ENCODE measurements around the gene TPSD1. TPM values are rescaled to one million over a fixed set of nuclear protein-coding genes. Genes with fewer than 3 reads are reported as not detected.

TPSD1 gene
- total and polyA plus RNA-seq, 8 donors, result 0.70 to 7.6 (median 4.5) TPM; not detected in 4

- peaks cover 3 to 91% (median 38%) of the 10 kb centered on the region in 3 donors for H3K27me3 ChIP-seq
- H3K4me1 ChIP-seq, result peaks cover 7 to 8% (median 7%) of the 10 kb centered on the region in 4 donors
- no peaks in the 10 kb centered on the region for H3K9me3 ChIP-seq
- no peak overlapping the region for H3K4me3 ChIP-seq
- intact Hi-C loops (cut with DNase I; ENCODE audit: low total_unique reads), result no loop called here
- TF ChIP-seq EP300 (IDR thresholded peaks at IDR 0.05), result no peak
- TF ChIP-seq POLR2A (IDR thresholded peaks at IDR 0.05), result no peak
- TF ChIP-seq, protein P1, sequence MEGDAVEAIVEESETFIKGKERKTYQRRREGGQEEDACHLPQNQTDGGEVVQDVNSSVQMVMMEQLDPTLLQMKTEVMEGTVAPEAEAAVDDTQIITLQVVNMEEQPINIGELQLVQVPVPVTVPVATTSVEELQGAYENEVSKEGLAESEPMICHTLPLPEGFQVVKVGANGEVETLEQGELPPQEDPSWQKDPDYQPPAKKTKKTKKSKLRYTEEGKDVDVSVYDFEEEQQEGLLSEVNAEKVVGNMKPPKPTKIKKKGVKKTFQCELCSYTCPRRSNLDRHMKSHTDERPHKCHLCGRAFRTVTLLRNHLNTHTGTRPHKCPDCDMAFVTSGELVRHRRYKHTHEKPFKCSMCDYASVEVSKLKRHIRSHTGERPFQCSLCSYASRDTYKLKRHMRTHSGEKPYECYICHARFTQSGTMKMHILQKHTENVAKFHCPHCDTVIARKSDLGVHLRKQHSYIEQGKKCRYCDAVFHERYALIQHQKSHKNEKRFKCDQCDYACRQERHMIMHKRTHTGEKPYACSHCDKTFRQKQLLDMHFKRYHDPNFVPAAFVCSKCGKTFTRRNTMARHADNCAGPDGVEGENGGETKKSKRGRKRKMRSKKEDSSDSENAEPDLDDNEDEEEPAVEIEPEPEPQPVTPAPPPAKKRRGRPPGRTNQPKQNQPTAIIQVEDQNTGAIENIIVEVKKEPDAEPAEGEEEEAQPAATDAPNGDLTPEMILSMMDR (IDR thresholded peaks at IDR 0.05), result no peak
- no peak for TF ChIP-seq POLR2AphosphoS5 (IDR thresholded peaks at IDR 0.05)
- no peak overlapping the region for H3K27ac ChIP-seq
- whole genome bisulfite sequencing, 5 donors, result 67 to 84% (median 78%) methylated on average over 5 to 14 of the region's 14 CpGs
- no peak for DNase-seq
- H3K36me3 ChIP-seq, result no peaks in the 10 kb centered on the region
These were observed 20.7 kb downstream of the TPSD1 start for GRCh38 chr16:1276580-1276878.

DNA sequence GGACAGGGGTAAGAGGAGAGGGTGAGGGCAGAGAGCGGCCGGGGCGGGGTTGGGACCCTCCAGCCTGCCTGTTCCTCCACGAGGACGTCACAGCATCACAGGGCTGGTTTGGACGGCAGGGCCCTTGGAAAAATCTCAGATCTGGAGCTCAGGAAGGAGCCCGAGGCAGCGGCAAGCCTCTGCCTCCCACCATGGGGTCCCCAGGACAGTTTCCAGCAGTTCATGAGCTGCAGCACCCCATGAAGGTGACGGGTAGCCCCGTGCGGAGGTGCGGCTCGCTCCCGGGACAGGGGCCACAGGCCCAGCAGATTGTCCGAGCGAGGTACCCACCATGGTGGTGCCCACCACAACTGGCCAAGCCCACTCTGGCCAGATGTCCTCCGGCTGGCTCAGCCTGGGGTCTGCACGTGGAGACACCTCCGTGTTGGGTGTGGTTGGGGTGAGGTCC, 21.3 kb downstream of the TPSD1 start:
- DNase-seq, result no peak
- H3K36me3 ChIP-seq, result no peaks in the 10 kb centered on the region
- no peak overlapping the region for H3K4me3 ChIP-seq
- H3K27ac ChIP-seq, result no peak overlapping the region
- WGBS, 5 donors, result 73 to 80% (median 74%) methylated on average over 1 to 19 of the region's 19 CpGs
- H3K4me1 ChIP-seq, result peaks cover under 1 to 1% (median under 1%) of the 10 kb centered on the region in 4 donors
- peaks cover 3 to 89% (median 32%) of the 10 kb centered on the region in 3 donors for H3K27me3 ChIP-seq
- TF ChIP-seq EP300 (IDR thresholded peaks at IDR 0.05) (no peak), POLR2AphosphoS5 (IDR thresholded peaks at IDR 0.05) (no peak), POLR2A (IDR thresholded peaks at IDR 0.05) (no peak)
- TF ChIP-seq, protein P1 (IDR thresholded peaks at IDR 0.05), result no peak
- intact Hi-C loops (cut with DNase I; ENCODE audit: low total_unique reads), result no loop called here
- H3K9me3 ChIP-seq, result no peaks in the 10 kb centered on the region

DNA sequence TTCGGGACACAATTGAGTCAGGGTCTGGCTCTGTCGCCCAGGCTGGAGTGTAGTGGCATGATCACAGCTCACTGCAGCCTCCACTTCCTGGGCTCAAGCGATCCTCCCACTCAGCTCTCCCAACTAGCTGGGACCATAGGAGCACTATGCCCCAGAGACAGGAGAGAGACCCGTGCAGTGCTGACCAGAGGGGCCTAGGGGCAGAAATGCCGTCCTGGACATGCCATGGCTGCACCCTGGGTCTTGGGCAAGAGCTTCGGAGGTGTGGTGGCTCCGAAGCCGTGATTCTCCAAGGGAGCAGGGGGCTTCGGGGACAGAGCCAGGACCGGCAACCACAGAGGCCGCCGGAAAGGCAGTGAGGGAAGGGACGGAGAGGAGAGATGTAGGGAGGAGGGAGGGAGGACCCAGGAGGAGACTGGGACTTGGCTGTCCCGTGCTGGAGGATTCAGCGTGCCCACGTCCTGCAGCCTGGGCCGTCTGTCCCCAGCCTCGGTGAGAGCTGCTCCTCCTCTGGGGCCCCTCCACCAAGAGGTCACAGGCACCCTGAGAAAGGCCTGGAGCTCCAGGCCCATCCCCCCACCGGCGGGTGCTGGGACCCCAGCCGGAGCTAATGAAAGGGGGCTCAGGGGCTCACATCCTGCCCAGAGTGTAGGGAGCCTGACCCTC, 21.9 kb downstream of the TPSD1 start:
- intact Hi-C loops (cut with DNase I; ENCODE audit: low total_unique reads), result no loop called here
- Histone ChIP-seq H3K4me3 (no peak overlapping the region), H3K36me3 (no peaks in the 10 kb centered on the region), H3K9me3 (no peaks in the 10 kb centered on the region), H3K4me1 (no peaks in the 10 kb centered on the region), H3K27ac (no peak overlapping the region), H3K27me3 (peaks cover 3 to 84% (median 32%) of the 10 kb centered on the region in 3 donors)
- no peak for DNase-seq
- TF ChIP-seq POLR2A (IDR thresholded peaks at IDR 0.05) (no peak), POLR2AphosphoS5 (IDR thresholded peaks at IDR 0.05) (no peak), EP300 (IDR thresholded peaks at IDR 0.05) (no peak)
- TF ChIP-seq, protein P1 (IDR thresholded peaks at IDR 0.05), result no peak
- 41 to 49% (median 46%) methylated on average over 18 to 21 of the region's 21 CpGs for WGBS, 5 donors

DNA sequence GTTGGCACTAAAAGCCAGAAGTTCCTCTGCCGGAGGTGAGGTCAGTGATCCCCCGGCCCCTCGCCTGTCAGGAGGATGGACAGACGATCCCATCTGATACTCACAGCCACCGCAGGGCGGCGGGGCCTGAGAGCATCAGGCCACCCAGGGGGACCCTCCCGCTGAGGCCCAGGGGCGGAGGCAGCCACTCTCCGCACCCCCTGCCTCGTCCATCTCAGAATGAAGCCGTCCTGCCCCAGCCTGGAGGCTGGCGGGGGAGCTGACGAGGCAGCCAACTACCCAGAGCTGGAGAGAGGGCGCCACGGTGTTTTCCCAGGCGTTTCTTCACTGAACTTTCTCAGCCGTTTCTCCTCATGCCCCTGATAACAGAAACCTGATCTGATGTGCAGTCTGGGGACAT, 22.6 kb downstream of the TPSD1 start:
- H3K4me3 ChIP-seq, result no peak overlapping the region
- no peaks in the 10 kb centered on the region for H3K4me1 ChIP-seq
- no peak overlapping the region for H3K27ac ChIP-seq
- intact Hi-C loops (cut with DNase I; ENCODE audit: low total_unique reads), result no loop called here
- no peaks in the 10 kb centered on the region for H3K9me3 ChIP-seq
- H3K36me3 ChIP-seq, result no peaks in the 10 kb centered on the region
- H3K27me3 ChIP-seq, result peaks cover 3 to 83% (median 32%) of the 10 kb centered on the region in 3 donors
- 10 to 30% (median 13%) methylated on average over 11 to 18 of the region's 18 CpGs; no CpG with 5 or more reads in 1 of the 5 donors for WGBS, 5 donors
- TF ChIP-seq, protein P1 (IDR thresholded peaks at IDR 0.05), result no peak
- no peak for TF ChIP-seq EP300 (IDR thresholded peaks at IDR 0.05)
- TF ChIP-seq POLR2A (IDR thresholded peaks at IDR 0.05), result no peak
- TF ChIP-seq POLR2AphosphoS5 (IDR thresholded peaks at IDR 0.05), result no peak
- DNase-seq, result no peak

Data from stomach (tissue), 9 donors.